ENCODE data around the gene RAB8A.
"Not testable (repeated sequence)": the region's sequence is repeated elsewhere in the genome, so short reads cannot be mapped to it uniquely, and the experiment has no call there.

The RAB8A gene

GRCh38 chr19:16113727-16114126 lies 2.0 kb downstream of the RAB8A start:
- no peak for DNase-seq

GRCh38 chr19:16115301-16116039 lies 3.8 kb downstream of the RAB8A start:
- DNase-seq: no peak

- no peak for DNase-seq
Observed at GRCh38 chr19:16116067-16116466, 4.4 kb downstream of the RAB8A start.

GRCh38 chr19:16117594-16118033 lies 5.9 kb downstream of the RAB8A start:
- DNase-seq: no peak

- no peak for DNase-seq
Observed at GRCh38 chr19:16118489-16119033, 6.9 kb downstream of the RAB8A start.

GRCh38 chr19:16119075-16119857 lies 7.6 kb downstream of the RAB8A start:
- DNase-seq: not testable (repeated sequence)

- DNase-seq: no peak
Observed at GRCh38 chr19:16121141-16121540, 9.5 kb downstream of the RAB8A start.

GRCh38 chr19:16121967-16122366 lies 10.3 kb downstream of the RAB8A start:
- no peak for DNase-seq

GRCh38 chr19:16124953-16125352 lies 13.3 kb downstream of the RAB8A start:
- no peak for DNase-seq

GRCh38 chr19:16125737-16126495 lies 14.2 kb downstream of the RAB8A start:
- DNase-seq: no peak

- no peak for DNase-seq
Observed at GRCh38 chr19:16127080-16127479, 15.4 kb downstream of the RAB8A start.

- DNase-seq: no peak
Observed at GRCh38 chr19:16127776-16128371, 16.2 kb downstream of the RAB8A start.

GRCh38 chr19:16131648-16132047 lies 20.0 kb downstream of the RAB8A start:
- DNase-seq: no peak

- no peak for DNase-seq
Observed at GRCh38 chr19:16133818-16134217, 22.1 kb downstream of the RAB8A start.

GRCh38 chr19:16134510-16134909 lies 22.8 kb downstream of the RAB8A start:
- DNase-seq: no peak

GRCh38 chr19:16135430-16136127 lies 23.9 kb downstream of the RAB8A start:
- DNase-seq: no peak

GRCh38 chr19:16136185-16136999 lies 24.7 kb downstream of the RAB8A start:
- no peak for DNase-seq

- no peak for DNase-seq
Observed at GRCh38 chr19:16139752-16140151, 28.1 kb downstream of the RAB8A start.

GRCh38 chr19:16141043-16141442 lies 29.4 kb downstream of the RAB8A start:
- DNase-seq: no peak

GRCh38 chr19:16142032-16142580 lies 30.4 kb downstream of the RAB8A start:
- DNase-seq: no peak
